GM18907 (cell line): Measurements from ENCODE around the gene CTSS.
"Not testable (repeated sequence)": the region's sequence is repeated elsewhere in the genome, so short reads cannot be mapped to it uniquely, and the experiment has no call there.

Source experiments
- ATAC-seq: cut with Tn5 transposase; IDR thresholded peaks from one replicate; pipeline ENCODE4 v1.9.1; 2021; ENCODE audit warnings: mild to moderate bottlenecking, moderate library complexity; ENCODE audit not compliant: unreplicated experiment

Gene CTSS

DNA sequence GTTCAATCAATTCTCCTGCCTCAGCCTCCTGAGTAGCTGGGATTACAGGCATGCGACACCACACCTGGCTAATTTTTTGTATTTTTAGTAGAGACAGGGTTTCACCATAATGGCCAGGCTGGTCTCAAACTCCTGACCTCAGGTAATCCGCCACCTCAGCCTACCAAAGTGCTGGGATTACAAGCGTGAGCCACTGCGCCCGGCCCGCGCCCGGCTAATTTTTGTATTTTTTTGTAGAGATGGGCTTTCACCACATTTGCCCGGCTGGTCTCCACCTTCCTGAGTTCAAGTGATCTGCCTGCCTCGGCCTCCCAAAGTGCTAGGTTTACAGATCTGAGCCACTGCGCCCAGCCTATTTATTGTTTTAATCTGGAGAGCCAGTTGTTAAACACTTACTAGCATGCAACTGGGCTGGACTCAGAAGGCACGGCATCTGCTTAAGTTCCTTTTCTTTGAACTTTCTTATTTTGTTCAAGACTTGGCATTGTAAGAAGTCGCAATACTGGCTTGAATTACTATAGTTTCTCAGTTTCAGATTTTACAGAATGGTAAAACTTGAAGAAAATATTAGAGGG, 10.4 kb upstream of the CTSS start:
- not testable (repeated sequence) for ATAC-seq

DNA sequence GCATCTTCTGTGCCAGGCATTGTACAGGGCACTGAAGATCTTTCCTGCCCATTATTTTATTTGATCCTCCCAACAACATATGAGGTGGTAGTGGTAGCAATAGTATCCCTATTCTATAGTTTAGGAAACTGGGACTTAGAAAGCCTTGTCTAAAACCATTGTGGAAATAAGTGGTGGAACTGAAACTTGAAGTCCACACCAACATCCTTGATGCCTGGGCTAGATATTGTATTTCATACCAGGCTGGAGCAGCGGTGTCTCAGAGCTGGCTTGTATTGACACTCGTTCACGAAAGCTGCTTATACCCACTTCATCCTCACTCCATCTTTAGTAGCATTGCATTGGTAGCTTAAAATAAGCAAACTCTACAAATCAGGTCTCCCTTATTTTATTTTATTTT, 9.7 kb upstream of the CTSS start:
- no peak for ATAC-seq

DNA sequence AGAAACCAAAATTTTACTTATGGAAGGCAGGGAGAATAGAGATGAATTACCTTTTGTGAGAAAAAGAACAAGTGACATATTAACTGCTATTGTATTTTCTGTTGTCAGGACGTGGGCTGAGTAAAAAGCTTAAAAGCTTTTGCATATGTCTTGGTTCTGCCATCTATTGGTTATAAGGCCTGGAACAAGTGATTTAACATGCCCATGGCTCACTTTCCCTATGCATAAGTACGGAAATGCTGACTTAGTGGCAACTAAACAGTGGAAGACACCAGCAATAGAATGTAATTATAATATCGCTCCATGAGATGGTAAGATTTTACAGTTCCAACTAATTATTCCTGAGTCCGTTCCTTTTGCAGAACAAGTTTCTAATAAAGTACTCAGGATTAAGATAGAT, 6.7 kb upstream of the CTSS start:
- ATAC-seq, result no peak

DNA sequence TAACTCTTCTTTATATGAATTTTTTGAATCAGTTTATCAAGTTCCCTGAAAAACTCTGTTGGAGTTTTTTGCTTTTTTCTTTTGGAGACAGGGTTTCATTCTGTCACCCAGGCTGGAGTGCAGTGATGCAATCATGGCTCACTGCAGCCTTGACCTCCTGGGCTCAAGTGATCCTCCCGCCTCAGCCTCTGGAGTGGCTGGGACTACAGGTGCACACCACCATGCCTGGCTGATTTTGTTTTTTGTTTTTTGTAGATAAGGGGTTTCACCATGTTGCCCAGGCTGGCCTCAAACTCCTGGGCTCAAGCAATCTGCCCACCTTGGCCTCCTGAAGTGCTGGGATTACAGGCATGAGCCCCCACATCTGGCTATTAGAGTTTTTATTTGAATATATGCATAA, 2.1 kb upstream of the CTSS start:
- ATAC-seq, result not testable (repeated sequence)

DNA sequence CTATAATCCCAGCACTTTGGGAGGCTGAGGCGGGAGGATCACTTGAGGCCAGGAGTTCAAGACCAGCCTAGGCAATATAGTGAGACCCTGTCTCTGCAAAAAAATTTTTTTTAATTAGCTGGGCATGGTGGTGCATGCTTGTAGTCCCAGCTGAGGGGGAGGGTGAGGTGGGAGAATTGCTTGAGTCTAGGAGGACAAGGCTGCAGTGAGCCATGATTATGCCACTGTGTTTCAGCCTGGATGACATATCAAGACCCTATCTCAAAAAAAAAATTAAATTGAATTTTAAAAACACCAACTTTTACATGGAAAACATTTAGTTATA, 361 bp upstream of the CTSS start:
- not testable (repeated sequence) for ATAC-seq

DNA sequence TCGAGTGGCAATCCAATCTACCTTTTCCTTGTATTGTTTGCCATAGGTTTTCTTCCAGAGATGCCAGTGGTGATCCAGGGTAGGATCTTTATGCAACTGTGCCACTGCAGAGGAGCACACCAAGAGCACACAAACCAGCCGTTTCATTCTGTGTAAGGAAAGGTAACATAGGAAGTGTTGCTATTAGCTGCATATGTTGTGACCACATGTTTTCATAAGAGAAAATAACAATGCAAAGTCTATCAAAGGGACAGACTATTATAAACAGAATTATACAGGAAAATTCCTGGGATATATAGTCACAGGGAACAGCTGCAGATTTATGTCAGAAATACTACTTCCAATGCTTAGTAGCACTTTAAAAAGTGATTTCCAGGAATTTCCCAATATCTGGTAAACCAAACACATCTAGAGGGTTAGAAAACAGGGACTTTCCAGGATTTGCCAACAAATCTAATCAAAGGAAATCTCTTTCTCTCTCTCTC, 919 bp downstream of the CTSS start:
- no peak for ATAC-seq

DNA sequence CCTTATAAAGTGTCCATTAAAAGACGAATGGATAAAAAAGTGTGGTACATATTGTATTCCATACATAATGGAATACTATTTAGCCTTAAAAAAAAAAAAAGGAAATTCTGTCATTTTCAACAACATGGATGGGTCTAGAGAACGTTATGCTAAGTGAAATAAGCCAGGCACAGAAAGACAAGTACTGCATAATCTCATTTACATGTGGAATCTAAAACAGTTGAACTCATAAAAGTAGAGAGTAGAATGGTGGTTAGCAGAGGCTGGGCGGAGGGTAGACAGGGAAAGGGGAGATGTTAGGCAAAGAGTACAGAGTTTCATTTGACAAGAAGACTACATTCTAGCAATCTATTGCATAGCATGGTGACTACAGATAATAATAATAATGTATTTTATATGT, 2.6 kb downstream of the CTSS start:
- no peak for ATAC-seq

DNA sequence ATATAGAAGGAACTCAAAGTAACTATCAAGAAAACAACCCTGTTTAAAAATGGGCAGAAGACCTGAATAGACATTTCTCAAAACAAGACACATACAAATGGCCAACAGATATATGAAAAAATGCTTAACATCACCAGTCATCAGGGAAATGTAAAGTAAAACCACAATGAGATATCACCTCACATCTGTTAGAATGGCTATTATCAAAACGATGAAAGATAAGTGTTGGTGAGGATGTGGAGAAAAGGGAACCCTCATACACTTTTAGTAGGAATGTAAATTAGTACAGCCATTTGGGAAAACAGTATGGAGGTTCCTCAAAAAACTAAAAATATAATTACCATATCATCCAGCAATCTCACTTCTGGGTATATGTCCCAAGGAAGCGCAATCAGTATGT, 3.0 kb downstream of the CTSS start:
- ATAC-seq, result no peak

DNA sequence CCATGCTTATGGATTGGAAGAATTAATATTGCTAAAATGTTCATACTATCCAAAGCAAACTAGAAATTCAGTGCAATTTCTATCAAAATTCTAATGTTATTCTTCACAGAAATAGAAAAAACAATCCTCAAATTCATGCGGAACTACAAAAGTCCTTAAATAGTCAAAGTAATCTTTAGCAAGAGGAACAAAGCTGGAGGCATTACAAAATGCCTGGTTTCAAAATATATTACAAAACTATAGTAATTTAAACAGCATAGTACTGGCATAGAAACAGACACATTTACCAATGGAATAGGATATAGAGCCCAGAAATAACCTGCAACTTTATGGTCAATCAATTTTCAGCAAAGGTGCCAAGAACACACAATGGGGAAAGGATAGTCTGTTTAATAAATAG, 3.8 kb downstream of the CTSS start:
- ATAC-seq, result no peak

DNA sequence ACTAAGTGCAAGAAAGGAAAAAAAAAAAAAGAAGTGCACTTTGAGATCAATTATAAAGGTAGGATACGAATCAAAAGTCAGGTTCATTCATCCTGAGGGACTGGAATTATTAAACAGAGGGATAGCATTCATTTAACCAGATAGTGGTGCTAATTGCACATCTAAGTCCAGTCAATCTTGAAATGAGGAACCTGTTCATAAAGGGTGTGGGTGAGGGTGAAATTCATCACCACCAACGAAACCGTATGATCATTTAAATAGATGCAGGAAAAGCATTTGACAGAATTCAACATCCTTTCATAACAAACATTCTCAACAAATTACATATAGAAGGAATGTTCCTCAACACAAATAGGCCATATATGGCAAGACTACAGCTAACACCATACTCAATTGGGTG, 5.6 kb downstream of the CTSS start:
- no peak for ATAC-seq

DNA sequence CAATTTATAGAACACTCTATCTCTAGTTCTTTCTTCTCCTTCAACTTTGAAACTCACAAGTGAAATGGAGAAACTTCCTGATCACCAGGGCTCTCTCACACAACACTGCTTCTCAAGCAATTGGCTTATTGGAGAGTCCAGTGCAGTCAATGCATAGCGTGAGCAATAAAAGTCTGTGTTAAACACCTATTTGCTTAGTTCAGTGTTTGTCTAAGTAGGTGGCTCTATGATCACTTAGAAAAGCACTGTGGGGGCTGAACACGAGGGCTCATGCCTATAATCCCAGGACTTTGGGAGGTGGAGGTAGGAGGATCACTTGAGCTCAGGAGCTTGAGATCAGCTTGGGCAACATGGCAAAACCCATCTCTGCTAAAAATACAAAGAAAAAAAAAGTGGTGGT, 12.2 kb downstream of the CTSS start:
- no peak for ATAC-seq

DNA sequence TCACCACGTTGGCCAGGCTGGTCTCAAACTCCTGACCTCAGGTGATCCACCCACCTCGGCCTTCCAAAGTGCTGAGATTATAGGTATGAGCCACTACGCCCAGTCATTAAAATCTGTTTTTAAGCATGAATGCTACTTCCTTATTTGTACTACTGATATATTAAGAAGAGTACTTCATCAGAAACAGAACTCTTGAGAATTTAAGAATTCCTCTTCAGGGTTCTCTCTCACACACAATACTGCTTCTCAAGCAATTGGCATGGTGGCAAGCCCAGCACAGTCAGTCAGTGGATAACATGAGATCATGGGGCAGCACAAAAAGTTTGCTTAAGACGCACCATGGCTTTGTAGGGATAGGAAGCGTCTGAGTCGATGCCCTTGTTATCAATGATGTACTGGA, 14.1 kb downstream of the CTSS start:
- no peak for ATAC-seq

DNA sequence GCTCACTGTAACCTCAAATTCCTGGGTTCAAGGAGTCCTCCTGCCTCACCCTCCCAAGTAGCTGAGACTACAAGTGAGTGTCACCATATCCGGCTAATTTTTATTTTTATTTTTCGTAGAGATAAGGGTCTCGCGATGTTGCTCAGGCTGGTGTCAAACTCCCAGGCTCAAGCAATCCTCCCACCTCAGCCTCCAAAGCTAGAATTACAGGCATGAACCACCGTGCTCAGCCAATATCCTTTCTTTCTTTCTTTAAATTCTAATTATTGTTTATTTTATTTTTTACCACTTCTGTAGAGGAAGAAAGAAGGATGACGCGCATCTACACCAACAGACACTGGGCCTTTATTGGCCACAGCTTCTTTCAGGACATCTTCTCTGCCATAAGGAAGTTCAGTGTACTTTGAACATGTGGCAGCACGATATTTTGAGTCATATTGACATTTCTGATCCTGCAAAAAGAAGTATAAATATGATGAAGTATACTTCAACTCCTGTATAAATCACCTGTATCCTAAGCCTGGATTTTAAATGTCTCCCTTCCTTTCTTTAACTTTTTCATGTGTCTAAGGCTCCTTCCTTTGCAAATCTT, 15.8 kb downstream of the CTSS start:
- no peak for ATAC-seq

DNA sequence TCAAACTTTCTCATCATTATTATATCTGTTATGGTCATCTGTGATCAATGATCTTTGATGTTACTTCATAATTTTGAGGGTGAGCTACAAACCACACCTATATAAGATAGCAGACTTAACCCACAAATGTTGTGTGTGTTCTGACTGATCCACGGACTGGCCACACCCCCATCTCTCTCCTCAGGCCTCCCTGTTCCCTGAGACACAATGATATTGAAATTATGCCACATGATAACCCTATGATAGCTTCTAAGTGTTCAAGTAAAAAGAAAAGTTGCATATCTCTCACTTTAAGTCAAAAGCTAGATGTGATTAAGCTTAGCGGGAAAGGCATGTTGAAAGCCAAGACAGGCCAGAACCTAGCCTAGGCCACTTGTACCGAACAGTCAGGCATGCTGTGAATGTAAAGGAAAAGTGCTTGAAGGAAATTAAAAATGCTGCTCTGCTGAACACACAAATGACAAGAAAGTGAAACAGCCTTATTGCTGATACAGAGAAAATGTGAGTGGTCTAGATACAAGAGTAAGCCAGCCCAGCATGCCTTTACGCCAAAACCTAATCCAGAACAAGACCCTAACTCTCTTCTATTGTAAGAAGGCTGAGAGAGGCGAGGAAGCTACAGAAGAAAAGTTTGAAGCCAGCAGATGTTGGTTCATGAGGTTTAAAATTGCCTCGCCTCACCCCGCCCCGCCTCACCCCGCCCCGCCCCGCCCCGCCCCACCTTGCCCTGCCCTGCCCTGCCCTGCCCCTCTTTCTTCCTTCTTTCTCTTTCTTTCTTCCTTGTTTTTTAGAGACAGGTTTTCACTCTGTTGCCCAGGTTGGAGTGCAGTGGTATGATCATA, 16.5 kb downstream of the CTSS start:
- no peak for ATAC-seq

DNA sequence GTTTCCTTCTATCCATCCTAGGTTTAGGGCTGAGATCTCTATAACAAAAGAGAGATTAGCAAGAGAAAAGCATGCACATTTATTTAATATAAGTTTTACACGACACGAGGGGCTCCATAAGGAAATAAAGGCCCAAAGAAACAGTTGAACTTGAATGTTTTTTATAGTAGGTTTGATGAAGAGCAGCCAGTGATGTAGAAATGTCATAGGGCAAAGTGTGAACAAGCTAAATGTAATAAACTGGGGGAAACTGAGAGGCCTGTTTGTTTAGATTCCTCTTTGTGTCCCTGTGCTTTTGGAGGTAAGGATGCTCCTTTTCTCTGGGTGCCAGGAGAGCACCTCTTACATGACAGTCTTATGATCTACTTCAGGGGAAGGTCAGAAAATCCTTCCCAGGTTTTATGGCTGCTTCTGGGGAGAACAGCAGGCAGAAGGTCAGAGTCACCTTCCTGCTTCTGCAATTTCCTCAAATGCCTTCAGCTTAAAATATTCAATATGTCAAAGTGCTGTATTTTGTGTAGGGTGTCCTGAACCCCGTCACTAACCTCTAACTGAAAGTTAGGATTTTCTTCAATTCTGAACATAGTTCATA, 35.4 kb downstream of the CTSS start:
- ATAC-seq, result no peak

DNA sequence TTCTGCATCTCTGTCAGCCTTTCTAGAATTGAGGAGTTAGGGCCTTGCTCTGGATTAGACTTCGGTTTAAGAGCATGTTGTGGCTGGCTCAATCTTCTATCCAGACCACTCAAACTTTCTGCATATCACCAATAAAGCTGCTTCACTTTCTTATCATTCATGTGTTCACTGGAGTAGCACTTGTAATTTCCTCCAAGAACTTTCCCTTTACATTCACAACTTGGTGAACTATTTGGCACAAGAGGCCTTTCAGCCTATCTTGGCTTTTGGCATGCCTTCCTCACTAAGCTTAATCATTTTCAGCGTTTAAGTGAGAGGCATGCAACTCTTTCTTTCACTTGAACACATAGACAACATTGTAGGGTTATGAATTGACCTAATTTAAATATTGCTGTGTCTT, 41.2 kb downstream of the CTSS start:
- no peak for ATAC-seq

DNA sequence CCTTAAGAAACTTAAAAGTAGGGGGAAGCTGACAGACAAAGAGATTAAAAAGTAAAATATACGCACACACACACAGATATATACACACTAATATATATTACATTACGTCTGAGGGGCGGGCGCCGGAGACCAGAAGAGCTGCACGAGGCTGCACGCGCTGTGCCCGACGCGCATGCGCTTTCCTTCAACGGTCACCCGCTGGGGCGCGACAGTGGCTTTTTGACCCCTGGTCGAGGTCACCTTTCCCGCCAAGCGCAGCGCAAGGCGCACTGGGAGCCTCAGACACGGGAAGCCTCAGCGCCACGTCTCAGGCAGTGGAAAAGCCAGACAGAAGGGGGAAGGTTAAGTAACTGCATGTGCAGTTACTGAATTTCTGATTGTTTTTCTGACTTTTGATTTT, 44.9 kb downstream of the CTSS start, which contains the start of gene HORMAD1:
Gene HORMAD1, minus strand, starts transcription at position 193 of the 400 bp plus-strand sequence. CDS start 1,390 bp downstream, outside the sequence.
- no peak for ATAC-seq

DNA sequence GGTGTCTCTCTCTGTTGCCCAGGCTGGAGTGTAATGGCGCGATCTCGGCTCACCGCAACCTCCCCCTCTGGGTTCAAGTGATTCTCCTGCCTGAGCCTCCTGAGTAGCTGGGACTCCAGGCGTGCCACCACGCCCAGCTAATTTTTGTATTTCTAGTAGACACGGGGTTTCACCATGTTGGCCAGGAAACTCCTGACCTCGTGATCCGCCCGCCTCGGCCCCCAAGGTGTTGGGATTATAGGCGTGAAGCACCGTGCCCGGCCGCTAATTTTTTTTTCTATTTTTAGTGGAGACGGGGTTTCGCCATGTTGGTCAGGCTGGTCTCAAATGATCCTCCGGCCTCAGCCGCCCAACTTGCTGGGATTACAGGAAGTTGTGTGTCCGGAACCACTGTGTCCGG, 45.5 kb downstream of the CTSS start:
- ATAC-seq, result no peak

DNA sequence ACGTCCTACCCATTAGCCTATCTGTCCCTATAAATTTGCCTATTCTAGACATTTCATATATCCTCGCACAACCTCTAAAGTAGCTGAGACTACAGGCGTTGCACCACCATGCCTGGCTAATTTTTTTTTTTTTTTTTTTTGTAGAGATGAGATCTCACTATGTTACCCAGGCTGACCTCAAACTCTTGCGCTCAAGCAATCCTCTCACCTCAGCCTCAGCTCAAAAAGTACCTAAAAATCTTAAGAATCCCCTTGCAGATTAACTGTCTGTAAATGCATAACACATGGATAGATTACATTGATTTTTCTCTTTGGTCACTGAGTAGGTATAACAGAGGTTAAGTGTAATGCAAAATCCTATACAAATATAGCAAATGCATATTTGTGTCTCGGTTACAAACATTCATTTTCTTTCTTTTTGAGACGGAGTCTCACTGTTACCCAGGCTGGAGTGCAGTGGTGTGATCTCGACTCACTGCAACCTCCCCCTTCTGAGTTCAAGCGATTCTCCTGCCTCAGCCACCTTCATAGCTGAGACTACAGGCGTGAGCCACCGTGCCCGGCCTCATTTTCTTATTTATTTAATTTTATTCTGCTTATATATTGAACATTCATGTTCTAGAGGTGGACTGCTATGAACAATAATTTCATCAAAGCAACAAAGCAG, 47.2 kb downstream of the CTSS start:
- no peak for ATAC-seq

DNA sequence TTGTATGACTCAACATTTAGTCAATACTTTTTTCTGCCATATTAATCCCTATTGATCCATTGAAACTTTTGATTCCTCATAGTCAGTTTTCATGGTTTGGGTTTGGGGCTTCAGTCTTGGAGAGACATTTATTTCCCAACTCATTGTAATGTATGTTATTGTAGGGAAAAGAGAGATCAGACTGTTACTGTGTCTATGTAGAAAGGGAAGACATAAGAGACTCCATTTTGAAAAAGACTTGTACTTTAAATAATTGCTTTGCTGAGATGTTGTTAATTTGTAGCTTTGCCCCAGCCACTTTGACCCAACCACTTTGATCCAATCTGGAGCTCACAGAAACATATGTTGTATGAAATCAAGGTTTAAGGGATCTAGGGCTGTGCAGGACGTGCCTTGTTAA, 56.5 kb downstream of the CTSS start:
- ATAC-seq, result not testable (repeated sequence)

DNA sequence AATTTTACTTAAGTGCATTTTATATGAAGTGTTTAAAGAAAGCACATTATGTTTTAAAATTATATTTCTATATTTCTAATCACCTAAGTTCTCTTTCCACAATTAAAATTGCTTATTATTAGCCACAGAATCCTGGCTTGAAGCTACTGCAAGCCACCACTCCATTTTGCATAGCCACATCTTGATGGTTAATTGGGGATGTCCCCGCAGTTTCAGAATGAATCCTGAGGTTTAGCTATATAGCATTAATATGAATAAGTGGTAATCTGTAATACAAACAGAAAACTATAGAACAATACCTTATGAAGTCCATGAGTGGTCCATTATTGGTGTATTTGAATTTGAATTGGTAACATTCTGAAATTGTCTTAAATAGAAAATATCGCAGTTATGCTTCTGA, 57.0 kb downstream of the CTSS start:
- ATAC-seq, result peak; percentile 69
